Activated CD4-positive, alpha-beta T cell treated with anti-CD3 and anti-CD28 coated beads, Interleukin-2, amount 50 U/mL, for 24 hours (primary cell): ENCODE results near the gene QDPR.

ENCODE experiments used
- DNase-seq, 2 donors: peaks; one replicate each; pipeline ENCODE4 v3.0.0-alpha.2; 2020; ENCODE audit warnings: low read depth in 1 of 2, low spot score in 1 of 2

QDPR gene

GRCh38 chr4:17528551-17529165, 16.8 kb upstream of the QDPR start:
- no peak for DNase-seq

GRCh38 chr4:17526695-17527477, 15.0 kb upstream of the QDPR start:
- DNase-seq, result no peak

- no peak for DNase-seq
These were observed 11.8 kb upstream of the QDPR start for GRCh38 chr4:17523662-17524061.

- DNase-seq, result no peak
These were observed 9.7 kb upstream of the QDPR start for GRCh38 chr4:17521595-17521994.

- no peak for DNase-seq
These were observed 5.8 kb upstream of the QDPR start for GRCh38 chr4:17517664-17518063.

- no peak for DNase-seq
These were observed 5.1 kb upstream of the QDPR start for GRCh38 chr4:17516980-17517379.

GRCh38 chr4:17515445-17516407, 3.8 kb upstream of the QDPR start:
- DNase-seq, result no peak

- no peak for DNase-seq
These were observed 3.0 kb upstream of the QDPR start, which contains the start of gene CLRN2 for GRCh38 chr4:17514865-17515264. Gene CLRN2, plus strand, starts transcription at chr4:17515165. Its CDS starts 102 bp downstream, at chr4:17515267.

- no peak for DNase-seq
These were observed 1.2 kb upstream of the QDPR start for GRCh38 chr4:17512973-17513665.

GRCh38 chr4:17511509-17511949, 361 bp downstream of the QDPR start:
- DNase-seq, result peak; percentile 36 to 53

- no peak for DNase-seq
These were observed 839 bp downstream of the QDPR start for GRCh38 chr4:17511051-17511450.

- DNase-seq, result no peak
These were observed 1.3 kb downstream of the QDPR start for GRCh38 chr4:17510582-17510981.

- DNase-seq, result no peak
These were observed 7.8 kb downstream of the QDPR start for GRCh38 chr4:17504081-17504480.

- DNase-seq, result no peak
These were observed 9.1 kb downstream of the QDPR start for GRCh38 chr4:17502756-17503155.

- no peak for DNase-seq
These were observed 11.3 kb downstream of the QDPR start for GRCh38 chr4:17500574-17500973.

GRCh38 chr4:17497890-17498523, 13.9 kb downstream of the QDPR start:
- no peak for DNase-seq

GRCh38 chr4:17494258-17495190, 17.4 kb downstream of the QDPR start:
- no peak for DNase-seq

- DNase-seq, result no peak
These were observed 18.3 kb downstream of the QDPR start for GRCh38 chr4:17493619-17494018.

GRCh38 chr4:17492876-17493275, 19.0 kb downstream of the QDPR start:
- no peak for DNase-seq
